Colon (tissue), 2 donors: ENCODE measurements around the gene CLCN6.

Experiments used
- FAIRE-seq: peaks from 2 replicates; lab custom pipeline; 2012; peaks lifted over from hg19 to GRCh38; lab: Jason Lieb, UNC
- donor health status: control.
- donor health status: control.

The CLCN6 gene

GRCh38 chr1:11779715-11780379, 26.1 kb upstream of the CLCN6 start:
- no peak for FAIRE-seq

- no peak for FAIRE-seq
These were observed 25.4 kb upstream of the CLCN6 start for GRCh38 chr1:11780380-11781147.

GRCh38 chr1:11781297-11781696, 24.7 kb upstream of the CLCN6 start:
- no peak for FAIRE-seq

- no peak for FAIRE-seq
These were observed 23.8 kb upstream of the CLCN6 start for GRCh38 chr1:11782127-11782708.

- no peak for FAIRE-seq
These were observed 22.4 kb upstream of the CLCN6 start for GRCh38 chr1:11783556-11783955.

- no peak for FAIRE-seq
These were observed 21.6 kb upstream of the CLCN6 start for GRCh38 chr1:11784256-11784992.

- no peak for FAIRE-seq
These were observed 20.8 kb upstream of the CLCN6 start for GRCh38 chr1:11784993-11785769.

- FAIRE-seq, result no peak
These were observed 19.8 kb upstream of the CLCN6 start for GRCh38 chr1:11786168-11786567.

- FAIRE-seq, result no peak
These were observed 18.7 kb upstream of the CLCN6 start for GRCh38 chr1:11787251-11787803.

GRCh38 chr1:11787804-11788436, 18.1 kb upstream of the CLCN6 start:
- FAIRE-seq, result no peak

GRCh38 chr1:11788549-11789053, 17.4 kb upstream of the CLCN6 start:
- FAIRE-seq, result no peak

- FAIRE-seq, result no peak
These were observed 16.6 kb upstream of the CLCN6 start for GRCh38 chr1:11789126-11790067.

GRCh38 chr1:11790101-11790879, 15.7 kb upstream of the CLCN6 start:
- FAIRE-seq, result no peak

- FAIRE-seq, result no peak
These were observed 14.9 kb upstream of the CLCN6 start for GRCh38 chr1:11790880-11791715.

GRCh38 chr1:11792106-11792505, 13.9 kb upstream of the CLCN6 start:
- FAIRE-seq, result no peak

GRCh38 chr1:11793819-11794218, 12.2 kb upstream of the CLCN6 start:
- no peak for FAIRE-seq

GRCh38 chr1:11794446-11795237, 11.3 kb upstream of the CLCN6 start:
- FAIRE-seq, result no peak
